ENCODE measurements around the gene CYLD.

The CYLD gene

DNA sequence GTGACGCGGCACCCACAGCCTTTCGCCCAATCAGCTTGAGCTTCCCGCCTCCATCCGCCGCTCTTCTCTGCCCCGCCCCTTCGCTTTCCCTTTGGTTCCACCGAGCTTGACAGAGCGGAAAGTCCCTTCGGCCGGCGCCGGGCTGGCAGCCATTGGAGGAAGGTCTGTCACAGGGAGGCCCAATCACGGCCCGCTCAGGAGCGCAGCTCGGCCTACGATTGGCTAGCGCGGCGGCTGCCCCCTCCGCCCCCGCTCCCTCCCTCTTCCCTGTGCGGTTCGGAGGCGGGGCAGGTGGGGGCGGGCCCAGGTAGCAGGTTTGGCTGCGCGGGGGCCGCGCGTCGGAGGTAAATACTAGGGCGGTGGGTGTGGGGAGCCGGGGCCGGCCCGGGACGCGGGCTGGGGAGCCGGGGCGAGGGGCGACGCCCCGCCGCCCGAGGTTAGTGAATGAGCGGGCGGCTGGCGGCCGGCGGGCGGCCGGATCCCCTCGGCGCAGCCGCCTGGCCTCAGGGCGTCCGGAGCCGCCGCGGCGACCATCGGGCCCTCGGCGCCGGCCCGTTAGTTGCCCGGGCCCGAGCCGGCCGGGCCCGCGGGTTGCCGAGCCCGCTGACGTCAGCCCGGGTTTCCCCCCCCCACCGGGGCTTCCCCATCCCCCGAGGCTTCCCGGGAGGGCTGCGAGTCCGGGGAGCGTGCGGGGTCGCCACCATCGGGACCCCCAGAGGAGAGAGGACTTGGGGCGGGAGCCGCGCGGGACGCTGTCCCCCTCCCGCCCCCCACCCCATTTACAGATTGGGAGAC lies at the start of gene CYLD:
TSS of gene CYLD (plus strand) at position 306 of the 795 bp plus-strand sequence. CDS start 7,613 bp downstream, outside the sequence.
- peak; percentile 99 for DNase-seq (ENCODE audit: low spot score)

DNA sequence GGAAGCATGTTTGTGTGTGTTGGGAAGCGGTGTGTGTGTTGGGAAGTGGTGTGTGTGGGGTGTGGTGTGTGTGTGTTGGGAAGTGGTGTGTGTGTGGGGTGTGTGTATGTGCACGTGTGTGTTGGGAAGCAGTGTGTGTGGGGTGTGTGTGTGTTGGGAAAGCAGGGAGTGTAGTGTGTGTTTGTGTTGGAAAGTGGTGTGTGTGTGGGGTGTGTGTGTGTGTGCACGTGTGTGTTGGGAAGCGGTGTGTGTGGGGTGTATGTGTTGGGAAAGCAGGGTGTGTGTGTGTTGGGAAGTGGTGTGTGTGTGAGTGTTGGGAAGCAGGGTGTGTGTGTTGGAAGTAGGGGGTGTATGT lies 49.3 kb upstream of the CYLD start:
- no peak for DNase-seq (ENCODE audit: low spot score)

DNA sequence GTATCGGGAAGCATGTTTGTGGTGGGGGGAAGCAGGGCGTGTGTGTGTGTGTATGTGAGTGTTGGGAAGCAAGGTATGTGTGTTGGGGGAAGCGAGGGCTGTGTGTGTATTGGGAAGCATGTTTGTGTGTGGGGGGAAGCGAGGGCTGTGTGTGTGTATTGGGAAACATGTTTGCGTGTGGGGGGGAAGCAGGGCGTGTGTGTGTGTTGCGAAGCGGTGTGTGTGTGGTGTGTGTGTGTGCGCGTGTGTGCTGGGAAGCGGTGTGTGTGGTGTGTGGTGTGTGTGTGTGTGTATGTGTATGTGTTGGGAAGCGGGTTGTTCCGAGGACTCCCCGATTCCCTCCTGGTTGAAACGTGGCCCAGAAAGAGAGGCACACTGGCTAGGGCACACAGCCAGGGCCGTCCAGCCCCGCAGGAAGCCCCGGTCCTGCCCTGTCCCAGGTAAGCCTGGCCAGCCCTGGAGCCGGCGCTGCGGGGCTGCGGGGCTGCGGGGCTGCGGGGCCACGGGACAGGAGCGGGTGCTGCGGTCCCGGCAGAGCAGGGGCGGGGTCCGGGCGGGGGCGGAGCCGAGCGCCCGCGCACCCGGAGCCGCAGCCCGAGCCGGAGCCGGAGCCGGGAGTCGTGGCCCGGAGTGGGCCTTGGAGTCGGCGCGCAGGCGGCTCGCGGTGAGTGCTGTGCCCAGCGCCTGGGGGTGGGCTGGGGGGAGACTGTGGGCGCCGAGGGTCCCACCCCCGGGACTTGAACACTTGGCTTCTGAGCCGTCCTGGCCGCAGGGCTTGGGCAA lies 48.7 kb upstream of the CYLD start, which contains the start of gene NOD2:
TSS of gene NOD2 (plus strand) at position 608 of the 783 bp plus-strand sequence. CDS start 5,890 bp downstream, outside the sequence.
- peak; percentile 85 for DNase-seq (ENCODE audit: low spot score)

DNA sequence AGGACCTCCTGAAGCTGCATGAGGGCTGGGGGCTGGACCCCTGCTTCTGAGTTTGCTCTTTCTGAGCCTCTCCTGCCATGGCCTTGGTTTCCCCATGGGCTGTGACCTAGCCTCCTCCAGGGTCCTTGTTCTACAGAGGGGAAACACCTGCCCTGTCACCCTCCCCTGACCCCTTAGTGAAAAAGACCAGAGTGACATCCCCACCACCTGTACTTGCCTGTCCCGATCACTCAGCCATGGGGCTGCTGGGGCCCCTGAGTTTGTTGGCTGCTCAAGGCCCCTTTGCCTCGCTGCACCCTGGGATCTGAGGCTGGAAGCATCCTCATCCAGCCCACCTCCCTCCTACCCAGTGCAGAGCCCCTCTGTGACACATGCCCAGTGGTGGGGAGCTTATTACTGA lies 47.7 kb upstream of the CYLD start:
- no peak for DNase-seq (ENCODE audit: low spot score)

DNA sequence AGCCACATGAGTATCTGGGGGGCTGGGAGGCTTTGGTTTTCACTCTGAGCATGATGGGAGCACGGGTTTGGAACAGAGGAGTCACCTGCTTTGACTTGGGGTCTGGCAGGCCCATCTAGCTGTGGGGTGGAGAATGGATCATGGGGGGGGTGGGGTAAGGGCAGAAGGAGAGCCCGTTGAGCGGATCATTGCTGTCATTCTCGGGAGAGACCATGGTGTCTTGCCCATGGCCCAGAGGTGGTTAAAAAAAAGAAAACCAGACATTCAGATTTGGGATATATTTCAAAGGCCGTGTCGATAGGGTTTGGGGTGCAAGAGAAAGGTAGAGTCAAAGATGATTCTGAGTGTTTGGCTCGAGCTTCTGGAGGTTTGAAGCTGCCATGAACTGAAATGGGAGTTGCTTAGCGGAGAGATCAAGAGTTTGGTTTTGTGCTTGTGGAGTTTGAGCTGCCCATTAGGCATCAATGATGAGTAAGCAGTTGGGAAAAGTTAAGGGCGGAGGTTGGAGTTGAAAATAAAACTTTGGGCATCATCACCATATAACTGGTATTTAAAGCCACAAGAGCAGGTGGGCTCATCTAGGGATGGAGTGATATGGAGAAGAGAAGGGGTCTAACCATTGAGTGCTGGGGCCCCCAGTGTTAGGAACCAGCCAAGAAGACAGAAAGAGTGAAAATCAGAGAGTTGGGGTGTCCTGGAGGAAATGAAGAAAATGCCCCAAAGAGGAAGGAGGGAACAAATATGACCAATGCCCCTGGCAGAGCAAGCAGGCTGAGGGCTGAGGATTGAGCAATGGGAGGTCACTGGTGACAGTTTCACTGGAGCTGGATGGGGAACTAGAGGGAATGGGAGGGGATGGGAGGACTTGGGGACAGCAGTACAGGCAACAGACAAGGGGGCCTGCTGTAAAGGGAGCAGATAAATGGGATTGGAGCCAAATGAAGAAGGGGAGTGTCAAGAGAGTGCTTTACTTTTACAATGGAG lies 46.6 kb upstream of the CYLD start:
- DNase-seq (ENCODE audit: low spot score): no peak

DNA sequence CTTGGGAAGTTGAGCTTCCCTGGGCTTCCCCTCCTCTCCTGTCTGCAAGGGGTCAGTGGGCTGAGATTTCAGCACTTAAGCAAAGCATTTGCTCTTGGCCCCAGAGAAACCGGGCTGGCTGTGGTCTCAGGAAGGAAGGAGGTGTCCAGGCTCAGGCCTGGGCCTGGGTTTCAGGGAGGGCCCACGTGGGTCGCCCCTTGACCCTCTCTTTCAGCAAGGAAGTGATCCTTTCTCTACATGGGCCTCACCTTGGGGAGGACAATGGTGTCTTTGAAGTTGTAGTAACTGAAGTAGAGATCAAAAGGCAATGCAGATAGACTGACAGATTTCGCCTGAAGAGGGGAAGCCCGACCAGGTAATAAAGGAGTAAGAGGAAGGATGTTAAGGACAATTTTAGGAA lies 45.8 kb upstream of the CYLD start:
- DNase-seq (ENCODE audit: low spot score): no peak

DNA sequence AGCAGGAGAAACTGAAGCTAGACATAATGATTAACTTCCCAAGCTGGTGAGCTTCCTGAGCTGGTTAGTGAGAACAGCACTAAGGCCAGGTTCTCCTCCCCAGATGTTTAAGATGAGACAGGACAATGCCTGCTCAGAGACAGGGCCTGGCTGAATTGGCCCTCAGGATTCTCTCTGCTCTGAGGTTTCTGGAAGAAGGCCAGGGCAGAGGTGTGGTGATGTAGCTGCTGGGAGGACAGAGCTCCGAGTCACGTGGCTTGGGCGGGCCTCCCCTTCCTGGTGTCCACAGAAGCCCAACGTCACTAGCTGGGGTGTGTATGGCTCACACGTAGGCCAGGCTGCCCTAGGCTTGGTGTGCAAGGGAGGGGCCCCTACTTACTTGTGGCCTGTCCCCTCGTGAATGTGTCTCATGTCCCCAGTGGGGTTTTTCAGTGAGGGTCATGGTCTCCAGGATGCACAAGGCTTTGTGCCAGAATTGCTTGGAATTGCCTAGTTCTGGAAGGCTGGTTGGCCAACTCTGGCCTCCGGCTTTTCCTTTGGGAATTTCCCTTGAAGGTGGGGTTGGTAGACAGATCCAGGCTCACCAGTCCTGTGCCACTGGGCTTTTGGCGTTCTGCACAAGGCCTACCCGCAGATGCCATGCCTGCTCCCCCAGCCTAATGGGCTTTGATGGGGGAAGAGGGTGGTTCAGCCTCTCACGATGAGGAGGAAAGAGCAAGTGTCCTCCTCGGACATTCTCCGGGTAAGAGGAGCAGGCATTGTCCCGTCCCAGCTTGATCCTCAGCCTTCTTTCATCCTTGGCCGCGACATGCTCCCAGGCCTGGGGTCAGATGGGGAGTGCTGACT lies 45.1 kb upstream of the CYLD start:
- peak; percentile 88 for DNase-seq (ENCODE audit: low spot score)

DNA sequence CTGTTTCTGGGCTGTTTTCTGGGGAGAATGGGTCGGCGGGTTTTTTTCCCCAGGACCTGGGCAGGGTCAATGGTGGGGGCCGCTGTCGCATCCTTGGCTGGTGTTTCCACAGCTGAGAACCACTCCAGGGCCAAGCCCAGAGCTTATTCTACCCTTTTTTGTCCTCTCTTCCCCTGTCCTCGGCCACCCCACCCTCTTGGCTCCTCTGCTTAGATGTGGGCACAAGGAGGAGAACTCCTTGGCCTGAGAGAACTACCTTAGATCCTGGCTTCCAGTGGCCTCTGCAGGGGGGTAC lies 44.5 kb upstream of the CYLD start:
- no peak for DNase-seq (ENCODE audit: low spot score)

DNA sequence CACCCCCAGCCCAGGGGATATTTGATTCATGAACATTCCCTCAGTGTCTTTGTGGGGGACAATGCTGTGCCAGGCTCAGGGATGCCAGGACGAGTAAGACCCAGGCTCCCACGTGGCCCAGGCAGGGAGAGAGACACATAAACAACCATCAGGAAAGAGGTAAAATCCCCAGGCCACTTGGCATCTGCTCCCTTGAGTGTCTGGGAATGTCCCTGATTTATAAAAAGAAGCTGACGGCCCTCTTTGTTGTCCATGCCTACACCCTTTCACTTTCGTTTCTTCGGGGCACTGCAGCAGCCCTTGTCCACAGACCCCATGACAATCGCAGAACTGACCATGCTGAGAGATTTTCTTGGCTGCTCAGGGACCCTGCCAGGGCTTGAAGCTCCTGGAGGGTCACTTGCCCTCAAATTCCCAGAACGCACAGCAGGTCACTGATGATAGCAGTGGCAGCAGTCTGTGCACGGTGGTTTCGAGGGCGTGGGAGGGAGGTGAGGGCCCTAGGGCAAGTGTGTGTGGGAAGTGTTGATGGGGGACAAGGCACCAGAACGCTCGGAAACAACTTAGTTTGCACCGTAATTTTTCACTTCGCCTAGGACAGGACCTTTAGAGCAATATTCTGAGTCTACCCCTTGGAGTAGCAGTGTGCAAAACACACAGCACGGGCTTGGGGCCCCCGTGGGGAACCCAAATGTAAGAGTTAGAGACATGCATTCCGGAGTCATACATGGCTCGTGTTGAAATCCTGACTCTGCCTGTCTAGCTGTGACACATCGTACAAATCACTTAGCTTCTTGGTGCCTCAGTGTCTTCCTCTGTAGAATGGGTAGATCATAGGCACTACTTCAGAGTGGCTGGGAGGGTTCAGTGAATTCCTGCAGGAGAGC lies 43.8 kb upstream of the CYLD start:
- DNase-seq (ENCODE audit: low spot score): peak; percentile 57

DNA sequence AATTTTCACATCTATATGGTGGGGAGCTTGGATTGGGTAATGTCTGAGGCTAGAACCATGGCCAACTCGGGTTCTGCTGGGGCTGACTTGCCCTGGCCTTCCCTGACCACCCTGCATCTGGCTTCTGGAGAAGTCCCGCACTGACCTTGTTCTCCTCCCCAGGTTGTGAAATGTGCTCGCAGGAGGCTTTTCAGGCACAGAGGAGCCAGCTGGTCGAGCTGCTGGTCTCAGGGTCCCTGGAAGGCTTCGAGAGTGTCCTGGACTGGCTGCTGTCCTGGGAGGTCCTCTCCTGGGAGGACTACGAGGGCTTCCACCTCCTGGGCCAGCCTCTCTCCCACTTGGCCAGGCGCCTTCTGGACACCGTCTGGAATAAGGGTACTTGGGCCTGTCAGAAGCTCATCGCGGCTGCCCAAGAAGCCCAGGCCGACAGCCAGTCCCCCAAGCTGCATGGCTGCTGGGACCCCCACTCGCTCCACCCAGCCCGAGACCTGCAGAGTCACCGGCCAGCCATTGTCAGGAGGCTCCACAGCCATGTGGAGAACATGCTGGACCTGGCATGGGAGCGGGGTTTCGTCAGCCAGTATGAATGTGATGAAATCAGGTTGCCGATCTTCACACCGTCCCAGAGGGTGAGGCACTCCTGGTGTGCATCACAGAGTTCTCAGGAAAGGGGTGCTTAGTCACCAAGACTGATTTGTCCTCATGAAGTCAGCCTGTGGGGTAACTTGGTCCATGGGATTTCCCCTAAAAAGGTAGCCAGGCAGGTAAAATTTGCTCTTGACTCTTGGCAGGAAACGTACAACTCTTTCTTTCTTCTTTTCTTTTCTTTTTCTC lies 42.3 kb upstream of the CYLD start:
- DNase-seq (ENCODE audit: low spot score): peak; percentile 43

DNA sequence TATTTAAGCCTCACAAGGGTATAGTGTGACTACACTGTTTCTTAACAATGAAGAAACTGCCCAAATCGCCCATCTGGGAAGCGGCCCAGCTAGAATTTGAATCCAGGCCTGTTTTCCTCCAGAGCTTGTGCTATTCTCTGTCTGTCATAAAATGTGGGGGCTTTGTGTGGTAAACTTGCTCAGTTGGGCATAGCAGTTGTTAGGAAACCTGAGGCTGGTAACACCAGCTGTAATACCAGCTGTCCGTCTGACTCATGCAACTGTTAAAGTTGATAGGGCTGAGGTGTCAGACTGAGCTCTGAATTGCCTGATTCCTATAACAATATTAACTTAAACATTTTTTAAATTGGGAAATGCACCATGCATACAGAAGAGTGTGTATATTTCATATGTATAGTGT lies 39.2 kb upstream of the CYLD start:
- DNase-seq (ENCODE audit: low spot score): no peak

DNA sequence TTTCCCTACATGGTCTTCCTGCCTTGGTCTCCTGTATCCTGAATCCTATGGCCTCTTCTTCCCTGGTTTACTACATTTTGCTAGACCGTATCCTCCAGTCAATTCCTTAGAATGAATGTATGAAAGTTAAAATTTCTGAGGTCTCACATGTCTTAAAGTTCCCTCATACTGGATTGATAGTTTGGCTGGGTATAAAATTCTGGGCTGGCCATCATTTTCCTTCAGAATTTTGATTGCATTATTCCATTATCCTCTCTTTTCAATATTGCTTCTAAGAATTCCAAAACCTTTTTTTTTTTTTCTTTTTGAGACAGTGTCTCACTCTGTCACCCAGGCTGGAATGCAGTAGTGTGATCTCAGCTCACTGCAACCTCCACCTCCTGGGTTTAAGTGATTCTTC lies 37.6 kb upstream of the CYLD start:
- no peak for DNase-seq (ENCODE audit: low spot score)

DNA sequence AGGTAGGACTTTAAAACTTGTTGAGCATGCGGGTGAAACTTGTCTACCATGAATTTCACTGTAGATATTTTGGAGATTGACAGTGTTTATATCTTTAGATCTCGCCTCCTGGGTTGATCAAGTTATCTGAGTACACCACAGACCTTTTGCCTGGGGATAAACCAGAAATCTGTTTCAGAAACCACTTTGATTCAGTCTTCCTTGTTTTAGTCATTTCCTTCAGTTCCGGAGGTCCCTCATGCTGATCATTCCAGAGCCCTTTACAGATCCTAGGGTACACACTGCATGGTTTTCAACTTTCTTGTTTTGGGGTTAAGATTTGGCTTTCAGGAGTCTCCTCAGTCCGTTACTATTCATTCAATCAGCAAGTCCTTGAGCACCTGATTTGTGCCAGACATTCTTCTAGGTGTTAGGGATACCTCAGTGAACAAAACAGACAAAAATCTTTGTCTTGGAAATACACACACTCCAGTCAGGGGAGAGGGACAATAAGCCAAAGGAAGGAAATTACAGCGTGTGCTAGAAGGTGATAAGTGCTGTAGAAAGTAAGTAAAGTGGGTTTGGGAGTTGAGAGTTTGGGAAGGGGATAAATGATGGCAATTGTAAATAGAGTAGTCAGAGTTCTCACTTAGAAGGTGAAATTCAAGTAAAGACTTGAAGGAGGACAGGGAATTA lies 36.3 kb upstream of the CYLD start:
- no peak for DNase-seq (ENCODE audit: low spot score)

DNA sequence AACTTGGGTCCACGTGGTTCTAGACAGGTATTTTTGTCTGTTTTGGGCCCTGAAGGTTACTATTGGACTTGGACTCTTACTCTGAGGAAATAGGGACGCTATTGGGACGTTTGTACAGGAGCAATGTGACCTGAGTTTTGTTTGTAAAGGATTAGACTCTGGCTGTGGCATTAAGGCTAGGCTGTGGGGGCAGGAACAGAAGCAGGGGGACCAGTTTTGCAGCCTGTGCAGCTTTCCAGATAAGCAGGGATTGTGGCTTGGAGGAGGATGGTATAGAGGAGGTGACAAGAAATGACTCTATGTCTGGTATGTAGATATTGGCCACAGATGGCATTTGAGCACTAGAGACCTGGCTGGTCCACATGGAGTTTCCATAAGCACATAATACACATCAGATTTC lies 35.6 kb upstream of the CYLD start:
- no peak for DNase-seq (ENCODE audit: low spot score)

DNA sequence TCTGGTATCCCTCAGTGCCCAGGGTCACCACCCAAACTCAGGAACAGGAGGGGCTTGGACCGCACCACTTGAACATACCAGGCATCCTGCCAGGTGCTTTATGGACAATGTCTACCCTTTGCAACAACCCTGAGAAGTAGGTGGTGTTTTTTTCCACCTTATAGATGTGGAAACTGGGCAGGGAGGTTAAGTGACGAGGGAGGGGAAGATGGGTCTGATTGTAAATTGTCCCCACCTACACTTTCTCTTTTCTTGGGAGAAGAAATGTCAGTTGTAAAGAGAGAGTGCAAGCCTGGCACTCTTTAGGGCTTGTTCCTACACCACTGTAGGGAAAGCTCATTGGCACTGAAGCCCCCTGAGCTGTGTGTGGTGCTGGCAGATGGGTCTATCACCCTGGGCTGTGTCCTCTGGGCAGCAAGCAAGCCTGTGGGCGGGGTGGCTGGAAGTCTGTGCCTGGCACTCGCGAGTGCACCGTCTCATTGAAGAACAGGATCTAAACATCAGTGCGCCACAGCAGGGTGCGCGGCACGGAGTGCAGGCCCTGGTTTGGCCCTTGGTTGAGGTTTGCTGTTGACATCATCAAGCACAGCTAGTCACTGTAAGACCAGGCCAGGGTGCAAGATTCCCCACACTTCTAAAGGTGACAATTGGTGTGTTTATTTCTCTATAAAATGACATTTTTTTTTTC lies 33.4 kb upstream of the CYLD start:
- DNase-seq (ENCODE audit: low spot score): no peak

DNA sequence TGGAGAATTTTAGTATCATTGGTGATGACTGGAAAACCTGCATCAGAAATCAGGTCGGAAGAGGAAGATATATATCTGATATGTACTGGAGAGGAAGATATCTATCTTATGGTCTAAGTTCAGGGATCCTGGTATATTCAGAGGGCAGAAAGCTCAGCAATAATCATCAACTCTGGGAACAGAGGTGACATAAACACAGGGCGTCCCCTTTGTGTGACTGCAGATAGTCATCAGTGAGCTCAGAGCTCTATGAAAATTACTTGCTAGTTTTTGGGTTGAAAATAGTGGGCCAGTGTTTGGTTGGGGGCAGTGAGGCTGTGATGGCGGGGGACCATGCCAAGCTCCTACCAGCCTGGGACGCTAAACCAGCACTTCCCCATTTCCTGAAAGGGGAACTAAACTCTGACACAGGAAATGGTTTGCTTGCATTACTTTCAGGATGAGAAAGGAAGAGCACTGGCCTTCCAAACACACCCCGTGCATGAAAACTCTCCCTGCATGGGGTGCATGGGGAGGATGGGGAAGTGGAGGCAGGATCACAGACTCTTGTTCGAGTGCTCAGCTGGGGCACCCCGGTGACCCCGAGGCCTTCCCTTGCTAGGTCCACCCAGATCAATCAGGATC lies 32.7 kb upstream of the CYLD start:
- DNase-seq (ENCODE audit: low spot score): no peak

DNA sequence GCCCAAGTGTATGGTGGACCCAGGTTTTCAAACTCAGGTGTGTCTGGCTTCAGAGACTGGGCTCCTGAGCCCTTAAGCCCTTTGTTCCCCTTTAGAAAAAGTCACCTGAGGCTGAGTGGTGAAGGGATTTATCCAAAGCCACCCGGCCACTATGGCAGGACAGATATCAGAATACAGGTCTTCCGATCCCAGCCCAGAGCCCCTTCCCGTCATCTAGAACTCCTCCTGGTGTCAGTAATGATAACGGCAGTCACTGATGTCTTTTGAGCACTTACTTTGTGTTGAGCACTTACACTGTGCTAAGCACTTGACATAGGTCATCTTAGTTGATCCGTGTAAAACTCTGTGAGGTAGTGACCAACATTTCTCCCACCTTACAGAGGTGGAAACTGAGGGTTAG lies 31.9 kb upstream of the CYLD start:
- DNase-seq (ENCODE audit: low spot score): no peak

DNA sequence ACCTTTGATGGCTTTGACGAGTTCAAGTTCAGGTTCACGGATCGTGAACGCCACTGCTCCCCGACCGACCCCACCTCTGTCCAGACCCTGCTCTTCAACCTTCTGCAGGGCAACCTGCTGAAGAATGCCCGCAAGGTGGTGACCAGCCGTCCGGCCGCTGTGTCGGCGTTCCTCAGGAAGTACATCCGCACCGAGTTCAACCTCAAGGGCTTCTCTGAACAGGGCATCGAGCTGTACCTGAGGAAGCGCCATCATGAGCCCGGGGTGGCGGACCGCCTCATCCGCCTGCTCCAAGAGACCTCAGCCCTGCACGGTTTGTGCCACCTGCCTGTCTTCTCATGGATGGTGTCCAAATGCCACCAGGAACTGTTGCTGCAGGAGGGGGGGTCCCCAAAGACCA lies 30.8 kb upstream of the CYLD start:
- no peak for DNase-seq (ENCODE audit: low spot score)
